ENCODE data around the gene MPRIP. TPM values are rescaled to one million over a fixed set of nuclear protein-coding genes. Genes with fewer than 3 reads are reported as not detected.

Gene MPRIP
- total RNA-seq, 1 experiment from 2014 or later = 132 TPM

DNA sequence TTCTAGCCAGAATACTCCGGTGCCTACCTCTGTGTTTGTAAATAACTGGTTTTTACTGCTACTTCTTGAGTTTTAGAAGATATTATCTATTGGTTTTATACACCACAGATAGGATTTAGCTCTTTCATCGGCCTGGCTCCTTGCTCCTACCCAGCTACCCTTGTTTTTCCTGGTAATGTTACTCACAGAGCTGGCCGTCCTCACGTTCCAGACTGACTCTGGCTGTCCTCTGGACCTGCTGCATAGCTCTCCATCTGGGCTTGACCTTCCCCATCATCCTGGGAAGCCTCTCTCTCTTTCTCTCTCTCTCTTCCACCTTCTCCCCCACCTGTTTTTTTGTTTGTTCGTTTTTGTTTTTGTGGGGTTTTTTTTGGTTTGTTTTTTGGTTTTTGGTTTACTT, 51.5 kb downstream of the MPRIP start:
- Histone ChIP-seq H3K23ac (ENCODE audit: insufficient read length, low read depth, low read length) (no peak overlapping the region), H3K18ac (ENCODE audit: insufficient read length, low read depth, low read length) (no peak overlapping the region), H3K23me2 (ENCODE audit: insufficient read length, low read depth, low read length, poor library complexity, severe bottlenecking) (no peaks in the 10 kb centered on the region), H3K4me1 (ENCODE audit: insufficient read depth, low read length) (peaks cover 6% of the 10 kb centered on the region), H2BK20ac (ENCODE audit: low read depth, low read length, poor library complexity, severe bottlenecking) (no peak overlapping the region), H4K8ac (replicated peaks; ENCODE audit: insufficient read length, low read depth, low read length) (no peak overlapping the region), H2AFZ (ENCODE audit: low read length) (no peak overlapping the region), H3K27ac (ENCODE audit: insufficient read length, low read depth, low read length) (no peak overlapping the region), H3T11ph (ENCODE audit: low read length) (no peak overlapping the region), H3K79me2 (ENCODE audit: insufficient read depth, low read length) (no peaks in the 10 kb centered on the region), H3K79me1 (ENCODE audit: insufficient read depth, low read depth, low read length, poor library complexity, severe bottlenecking) (no peaks in the 10 kb centered on the region), H3K56ac (ENCODE audit: insufficient read length, low read depth, low read length) (no peak overlapping the region), H3K4ac (ENCODE audit: low read depth, low read length) (no peak overlapping the region), H4K5ac (ENCODE audit: insufficient read length, low read depth, low read length) (no peak overlapping the region), H2BK120ac (ENCODE audit: low read depth, low read length, poor library complexity, severe bottlenecking) (no peak overlapping the region), H3K27me3 (ENCODE audit: insufficient read depth, low read length) (no peaks in the 10 kb centered on the region), H4K91ac (ENCODE audit: insufficient read length, low read depth, low read length) (no peak overlapping the region), H3K4me2 (ENCODE audit: insufficient read depth, insufficient read length, low read length) (no peak overlapping the region), H2BK12ac (ENCODE audit: insufficient read length, low read depth, low read length) (no peak overlapping the region), H3K9ac (ENCODE audit: extremely low read depth, insufficient read length, low read length) (no peak overlapping the region), H2BK15ac (ENCODE audit: low read depth, low read length) (no peak overlapping the region), H2AK5ac (ENCODE audit: insufficient read length, low read length) (no peak overlapping the region), H2BK5ac (ENCODE audit: insufficient read length, low read length) (no peak overlapping the region), H3K9me3 (ENCODE audit: control insufficient read depth, low read depth, low read length) (no peaks in the 10 kb centered on the region), H4K20me1 (ENCODE audit: control insufficient read depth, insufficient read depth, insufficient read length) (no peaks in the 10 kb centered on the region), H3K14ac (ENCODE audit: insufficient read depth, low read length) (no peak overlapping the region)
- Mint-ChIP-seq H3K4me3 (no peak overlapping the region), H3K27me3 (ENCODE audit: low read depth) (no peaks in the 10 kb centered on the region), H3K36me3 (ENCODE audit: insufficient read depth in 1 of 3, low read depth in 3 of 3) (peaks cover 4 to 12% (median 6%) of the 10 kb centered on the region in 3 experiments; a peak in 5 of 7 replicates), H3K4me1 (peaks cover 62 to 70% of the 10 kb centered on the region in 2 experiments), H3K27ac (peak overlapping the region; percentile 37 to 81 (median 74); a peak in 4 of 7 replicates), H3K9me3 (no peaks in the 10 kb centered on the region)
- TF ChIP-seq, protein P1, sequence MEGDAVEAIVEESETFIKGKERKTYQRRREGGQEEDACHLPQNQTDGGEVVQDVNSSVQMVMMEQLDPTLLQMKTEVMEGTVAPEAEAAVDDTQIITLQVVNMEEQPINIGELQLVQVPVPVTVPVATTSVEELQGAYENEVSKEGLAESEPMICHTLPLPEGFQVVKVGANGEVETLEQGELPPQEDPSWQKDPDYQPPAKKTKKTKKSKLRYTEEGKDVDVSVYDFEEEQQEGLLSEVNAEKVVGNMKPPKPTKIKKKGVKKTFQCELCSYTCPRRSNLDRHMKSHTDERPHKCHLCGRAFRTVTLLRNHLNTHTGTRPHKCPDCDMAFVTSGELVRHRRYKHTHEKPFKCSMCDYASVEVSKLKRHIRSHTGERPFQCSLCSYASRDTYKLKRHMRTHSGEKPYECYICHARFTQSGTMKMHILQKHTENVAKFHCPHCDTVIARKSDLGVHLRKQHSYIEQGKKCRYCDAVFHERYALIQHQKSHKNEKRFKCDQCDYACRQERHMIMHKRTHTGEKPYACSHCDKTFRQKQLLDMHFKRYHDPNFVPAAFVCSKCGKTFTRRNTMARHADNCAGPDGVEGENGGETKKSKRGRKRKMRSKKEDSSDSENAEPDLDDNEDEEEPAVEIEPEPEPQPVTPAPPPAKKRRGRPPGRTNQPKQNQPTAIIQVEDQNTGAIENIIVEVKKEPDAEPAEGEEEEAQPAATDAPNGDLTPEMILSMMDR (conservative IDR thresholded peaks at IDR 0.05) = no peak
- no peak for DNase-seq
- no CpG with 5 or more reads among the region's 5 CpGs for WGBS (ENCODE audit: extremely low coverage, insufficient read length, low lambda C conversion rate)

Measured in H9 (cell line).